GM21381 (cell line): Measurements from ENCODE around the gene GALNT7.
A peak's percentile ranks its signal among the peaks of the same experiment; 100 is the strongest.
"Not testable (repeated sequence)": the region's sequence is repeated elsewhere in the genome, so short reads cannot be mapped to it uniquely, and the experiment has no call there.

Source experiments
- ATAC-seq: cut with Tn5 transposase; IDR thresholded peaks from one replicate; pipeline ENCODE4 v1.9.1; 2021; ENCODE audit warnings: mild to moderate bottlenecking, moderate library complexity; ENCODE audit not compliant: unreplicated experiment

GALNT7 gene

GRCh38 chr4:173166491-173166890, 2.1 kb upstream of the GALNT7 start:
- no peak for ATAC-seq

- peak; percentile 11 for ATAC-seq
Observed at GRCh38 chr4:173167758-173168395, 734 bp upstream of the GALNT7 start.

- ATAC-seq = no peak
Observed at GRCh38 chr4:173169178-173169427, 492 bp downstream of the GALNT7 start.

DNA sequence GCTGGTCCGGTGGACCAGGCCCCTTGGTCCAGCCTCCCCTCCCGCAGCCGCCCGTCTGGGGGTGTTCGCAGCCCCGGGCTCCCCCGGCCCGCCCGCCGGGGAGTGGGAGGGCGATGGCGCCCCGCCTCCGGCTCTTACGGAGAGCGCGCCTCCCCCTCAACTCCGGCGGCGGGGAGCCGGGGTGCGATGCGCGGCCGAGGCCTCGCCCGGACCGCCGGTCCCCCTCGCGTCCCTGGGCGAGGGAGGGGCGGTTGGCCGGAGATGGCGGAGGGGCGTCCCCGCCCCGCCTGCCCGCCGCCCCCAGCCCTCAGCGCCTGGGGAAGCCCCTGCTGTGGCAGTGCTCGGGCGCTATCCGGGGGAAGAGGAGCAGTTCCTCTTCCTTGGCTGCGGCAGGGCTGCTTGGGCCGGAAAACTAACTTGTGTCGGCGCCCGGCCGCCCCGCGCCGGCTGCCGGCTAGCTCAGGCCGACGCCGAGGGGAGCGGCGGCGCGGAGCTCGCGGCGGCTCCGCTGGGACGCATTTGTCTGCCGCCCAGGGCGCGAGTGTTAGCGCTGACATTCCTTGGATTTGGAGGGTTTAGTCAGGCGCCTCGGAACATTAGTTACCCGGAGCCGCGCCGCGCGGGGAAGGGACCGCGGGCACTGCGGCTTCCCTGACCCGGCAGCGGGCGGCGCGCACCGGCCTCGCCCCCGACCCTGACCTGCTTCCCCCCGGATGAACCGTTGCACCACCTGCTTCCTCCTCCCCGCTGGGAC, 994 bp downstream of the GALNT7 start:
- peak; percentile 56 for ATAC-seq

- no peak for ATAC-seq
Observed at GRCh38 chr4:173170182-173170778, 1.7 kb downstream of the GALNT7 start.

DNA sequence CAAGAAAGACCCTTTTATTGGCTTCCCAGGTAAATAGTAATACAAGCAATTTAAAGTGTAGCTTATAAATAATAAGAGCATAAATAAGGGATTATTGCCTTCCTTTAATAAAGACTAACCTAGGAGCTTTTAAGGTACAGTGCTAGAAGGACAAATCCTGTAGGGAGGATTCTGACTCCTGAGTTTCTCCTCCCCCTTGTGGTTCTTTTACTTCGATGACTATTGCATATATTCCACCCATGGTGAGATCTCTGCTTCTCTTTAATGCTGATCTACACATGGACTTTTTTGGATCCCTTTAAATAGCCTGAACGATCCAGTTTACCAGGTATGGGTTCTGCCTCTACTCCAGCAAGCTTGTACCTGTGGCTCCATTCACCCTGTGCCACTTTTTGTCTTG, 2.5 kb downstream of the GALNT7 start:
- ATAC-seq = no peak

- no peak for ATAC-seq
Observed at GRCh38 chr4:173171987-173172386, 3.4 kb downstream of the GALNT7 start.

GRCh38 chr4:173174184-173174583, 5.6 kb downstream of the GALNT7 start:
- no peak for ATAC-seq

DNA sequence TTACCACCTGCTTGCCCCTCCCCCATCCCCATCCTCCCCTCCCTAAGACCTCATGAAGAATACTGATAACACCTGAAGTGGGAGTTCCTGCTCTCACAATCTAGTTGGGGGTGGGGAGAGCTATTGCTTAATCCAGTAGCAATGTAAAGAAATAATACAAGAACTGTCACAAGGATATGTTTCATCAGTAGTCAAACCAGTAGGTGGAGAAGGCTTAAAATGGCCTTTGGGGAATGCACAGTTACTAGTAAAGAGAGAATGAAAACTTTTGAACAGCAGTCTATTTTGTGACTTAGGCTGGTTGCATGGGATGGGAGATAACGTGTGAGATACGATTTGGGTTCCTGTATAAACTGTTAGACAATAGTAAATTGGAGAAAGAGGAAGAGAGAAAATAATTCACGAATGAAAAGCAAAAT, 6.0 kb downstream of the GALNT7 start:
- ATAC-seq = no peak

- no peak for ATAC-seq
Observed at GRCh38 chr4:173176010-173176409, 7.4 kb downstream of the GALNT7 start.

GRCh38 chr4:173177232-173177631, 8.6 kb downstream of the GALNT7 start:
- ATAC-seq = no peak

DNA sequence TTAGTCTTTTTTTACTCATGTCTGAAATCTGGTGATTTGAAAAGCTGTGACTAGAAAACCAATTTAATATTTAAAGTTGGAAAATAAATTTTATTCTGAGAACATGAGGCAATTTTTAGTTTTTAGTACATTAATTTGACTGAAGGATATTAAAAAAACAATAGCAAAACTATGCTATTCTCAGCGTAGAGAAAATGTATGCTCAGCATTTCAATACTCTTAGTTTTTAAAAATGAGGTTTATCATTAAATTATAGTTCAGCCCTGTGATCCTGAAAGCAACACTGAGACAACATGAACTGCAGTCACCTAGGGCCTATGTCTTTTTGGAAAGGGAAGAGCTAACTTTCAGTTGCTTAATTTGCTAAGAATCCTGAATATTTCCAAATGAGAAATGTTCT, 9.5 kb downstream of the GALNT7 start:
- ATAC-seq = no peak

DNA sequence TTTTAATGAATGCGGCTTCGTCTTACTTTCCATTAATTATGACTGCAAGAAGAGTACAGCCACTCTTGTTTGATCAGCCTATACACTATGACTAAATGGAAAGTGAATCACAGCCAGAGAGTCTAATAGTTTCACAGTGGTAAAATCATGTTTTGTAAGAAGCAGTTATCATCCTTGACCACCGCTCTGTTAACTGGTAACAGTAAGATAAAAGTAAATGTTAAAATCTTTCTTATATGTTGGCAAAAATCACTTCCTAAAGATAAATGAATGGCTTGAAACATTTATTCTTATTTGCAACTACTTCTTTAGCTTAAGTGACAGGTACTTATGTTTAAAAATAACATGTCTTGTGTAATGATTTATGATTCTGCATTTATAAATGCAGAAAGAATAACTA, 13.2 kb downstream of the GALNT7 start:
- ATAC-seq = peak; percentile 61

DNA sequence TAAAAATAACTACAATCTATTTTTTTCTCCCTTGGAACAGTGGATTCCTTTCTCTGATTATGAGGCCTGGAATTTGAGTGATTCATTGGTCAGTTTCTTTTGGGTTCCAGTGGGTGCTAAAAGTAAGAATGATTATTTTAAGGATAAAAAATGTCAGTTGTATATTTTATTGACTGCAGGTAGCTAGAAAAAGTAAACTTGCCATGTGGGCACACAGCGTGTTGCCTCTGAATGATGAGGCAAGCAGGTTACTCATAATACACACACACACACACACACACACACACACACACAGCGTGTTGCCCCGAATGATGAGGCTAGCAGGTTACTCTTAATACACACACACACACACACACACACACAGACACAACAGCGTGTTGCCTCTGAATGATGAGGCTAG, 13.8 kb downstream of the GALNT7 start:
- ATAC-seq = no peak

DNA sequence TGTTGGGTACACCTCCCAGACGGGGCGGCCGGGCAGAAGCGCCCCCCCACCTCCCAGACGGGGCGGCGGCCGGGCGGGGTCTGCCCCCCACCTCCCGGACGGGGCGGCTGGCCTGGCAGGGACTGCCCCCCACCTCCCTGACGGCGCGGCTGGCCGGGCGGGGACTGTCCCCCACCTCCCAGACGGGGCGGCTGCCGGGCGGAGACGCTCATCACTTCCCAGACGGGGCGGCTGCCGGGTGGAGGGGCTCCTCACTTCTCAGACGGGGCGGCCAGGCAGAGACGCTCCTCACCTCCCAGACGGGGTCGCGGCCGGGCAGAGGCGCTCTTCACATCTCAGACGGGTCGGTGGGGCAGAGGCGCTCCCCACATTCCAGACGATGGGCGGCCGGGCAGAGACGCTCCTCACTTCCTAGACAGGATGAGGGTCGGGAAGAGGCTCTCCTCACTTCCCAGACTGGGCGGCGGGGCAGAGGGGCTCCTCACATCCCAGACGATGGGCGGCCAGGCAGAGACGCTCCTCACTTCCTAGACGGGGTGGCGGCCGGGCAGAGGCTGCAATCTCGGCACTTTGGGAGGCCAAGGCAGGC, 15.1 kb downstream of the GALNT7 start:
- not testable (repeated sequence) for ATAC-seq

GRCh38 chr4:173185847-173186510, 17.4 kb downstream of the GALNT7 start:
- ATAC-seq = no peak

GRCh38 chr4:173187732-173188131, 19.1 kb downstream of the GALNT7 start:
- ATAC-seq = no peak

DNA sequence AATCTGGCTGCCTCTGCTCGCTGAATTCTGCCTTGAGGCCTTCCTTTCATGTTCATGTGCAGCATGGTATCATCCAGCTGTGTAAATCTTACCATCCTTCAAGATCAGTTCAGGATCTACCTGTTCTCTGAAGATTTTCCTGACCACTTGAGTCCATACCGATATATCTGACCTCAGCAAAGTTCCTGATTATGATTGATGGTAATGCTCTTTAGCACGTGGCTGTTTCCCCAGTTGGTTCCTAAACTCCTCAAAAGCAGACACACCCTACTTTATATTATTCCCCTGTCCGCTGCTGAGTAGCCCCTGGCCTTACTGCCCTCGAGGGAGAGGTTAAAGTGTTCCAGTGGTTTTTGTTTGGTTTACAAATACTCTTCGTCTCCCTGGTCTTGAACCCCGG, 20.0 kb downstream of the GALNT7 start:
- no peak for ATAC-seq

DNA sequence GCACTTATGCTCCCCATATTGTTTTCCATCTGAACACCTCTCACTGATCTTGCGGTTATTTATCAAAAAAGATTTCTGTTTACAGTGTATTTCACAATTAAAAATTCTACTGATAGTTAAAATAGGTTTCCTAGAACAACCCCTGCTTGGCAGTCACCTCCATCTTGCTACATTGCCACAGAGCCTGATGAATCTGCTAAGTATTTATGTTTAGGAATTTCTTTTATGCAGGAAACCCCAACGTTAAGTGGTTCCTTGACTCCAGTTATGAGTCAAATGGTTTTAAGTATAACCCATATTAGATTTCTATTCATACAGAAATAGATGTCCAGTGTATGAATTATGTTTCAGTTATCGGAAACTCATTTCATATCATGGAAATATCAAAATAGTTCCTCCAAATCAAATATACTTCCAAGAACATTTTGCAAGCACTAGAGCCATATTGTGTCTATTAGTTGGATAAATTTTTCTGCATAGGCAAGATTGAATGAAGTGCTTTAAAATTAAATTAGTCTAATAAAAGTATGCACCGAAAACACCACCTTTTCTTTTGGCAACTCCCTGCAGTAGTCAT, 20.6 kb downstream of the GALNT7 start:
- ATAC-seq = no peak

- ATAC-seq = no peak
Observed at GRCh38 chr4:173191623-173192041, 23.0 kb downstream of the GALNT7 start.
